Choroid plexus epithelial cell (primary cell): Measurements from ENCODE around the gene MCFD2.
A peak's percentile ranks its signal among the peaks of the same experiment; 100 is the strongest.

Source experiments
- DNase-seq: peaks from one replicate; pipeline ENCODE4 v3.0.0-alpha.2; 2010; ENCODE audit warnings: low read depth
- H3K4me3 ChIP-seq: 2 replicates; pipeline ENCODE4 v1.5.1; 2011; ENCODE audit warnings: low read depth, mild to moderate bottlenecking, control low read depth, low read length, moderate library complexity
- CTCF ChIP-seq: conservative IDR thresholded peaks from 2 replicates; pipeline ENCODE4 v1.5.1; 2011; ENCODE audit warnings: low read depth, mild to moderate bottlenecking, control low read depth, inconsistent platforms, low read length, moderate library complexity

The MCFD2 gene

GRCh38 chr2:46873604-46874068, 42.0 kb downstream of the MCFD2 start:
- peak; percentile 94 for DNase-seq
- H3K4me3 ChIP-seq = no peak overlapping the region
- no peak for TF ChIP-seq CTCF

GRCh38 chr2:46872902-46873603, 42.6 kb downstream of the MCFD2 start:
- no peak overlapping the region for H3K4me3 ChIP-seq
- DNase-seq = peak; percentile 20

GRCh38 chr2:46871976-46872381, 43.6 kb downstream of the MCFD2 start:
- TF ChIP-seq CTCF = no peak
- H3K4me3 ChIP-seq = no peak overlapping the region
- no peak for DNase-seq

More at GRCh38 chr2:46872902-46873603, 42.6 kb downstream of the MCFD2 start:
- TF ChIP-seq CTCF = no peak

DNA sequence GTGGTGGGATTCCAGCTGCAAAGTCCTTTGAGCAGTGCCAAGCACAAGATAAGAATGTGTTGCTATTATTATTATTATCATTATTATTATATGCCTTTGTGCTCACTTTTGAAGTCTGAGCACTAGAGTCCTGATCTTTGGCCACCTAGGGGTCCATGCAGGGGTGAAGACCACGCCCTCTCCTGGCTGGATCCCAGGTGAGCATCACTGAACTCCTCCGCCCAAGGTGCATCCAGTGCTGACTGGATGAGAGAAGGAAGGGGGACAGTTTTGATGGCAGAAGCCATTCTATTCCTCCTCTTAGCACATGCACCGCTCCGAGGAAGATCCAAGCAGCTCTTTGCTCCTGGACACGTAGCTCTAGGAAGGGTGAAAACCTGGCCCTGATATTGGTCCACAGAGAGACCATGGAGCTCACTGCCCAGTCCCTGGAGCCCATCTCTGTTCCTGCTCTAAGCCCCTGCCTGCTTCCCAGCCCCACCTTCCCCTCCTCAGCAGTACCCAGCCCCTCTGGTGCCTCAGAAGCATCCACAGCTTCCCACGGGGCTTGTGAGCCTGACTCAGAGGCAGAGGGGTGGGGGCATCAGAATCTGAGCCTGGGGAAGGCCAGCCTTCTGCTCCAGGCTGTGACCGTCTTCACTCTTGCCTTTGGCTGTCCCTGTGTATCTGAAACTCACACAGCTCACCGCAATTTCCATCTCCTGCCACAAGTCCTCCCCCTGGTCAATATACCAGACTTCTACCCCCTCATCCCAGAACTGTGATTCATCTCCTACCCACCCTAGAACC, 45.4 kb downstream of the MCFD2 start:
- no peak overlapping the region for H3K4me3 ChIP-seq
- peak; percentile 17 for DNase-seq
- TF ChIP-seq CTCF = no peak

GRCh38 chr2:46869621-46870020, 46.0 kb downstream of the MCFD2 start:
- no peak for TF ChIP-seq CTCF
- H3K4me3 ChIP-seq = no peak overlapping the region
- DNase-seq = no peak

- no peak for DNase-seq
- TF ChIP-seq CTCF = no peak
- no peak overlapping the region for H3K4me3 ChIP-seq
Observed at GRCh38 chr2:46866770-46867246, 48.8 kb downstream of the MCFD2 start.
